ENCODE data around the gene ZBTB17.

ZBTB17 gene

GRCh38 chr1:15958793-15959192 lies 17.1 kb downstream of the ZBTB17 start:
- no peak for TF ChIP-seq CTCF (IDR thresholded peaks at IDR 0.05; ENCODE audit: low read depth, low read length)
- no peak for DNase-seq (ENCODE audit: extremely low read depth, low read depth)

- no peak for TF ChIP-seq CTCF (IDR thresholded peaks at IDR 0.05; ENCODE audit: low read depth, low read length)
Measured at GRCh38 chr1:15958111-15958510, 17.8 kb downstream of the ZBTB17 start.

GRCh38 chr1:15957221-15958095 lies 18.4 kb downstream of the ZBTB17 start:
- no peak for DNase-seq (ENCODE audit: extremely low read depth, low read depth)
- TF ChIP-seq CTCF (IDR thresholded peaks at IDR 0.05; ENCODE audit: low read depth, low read length) = peak; percentile 32

More at GRCh38 chr1:15958111-15958510, 17.8 kb downstream of the ZBTB17 start:
- DNase-seq (ENCODE audit: extremely low read depth, low read depth) = no peak

- DNase-seq (ENCODE audit: extremely low read depth, low read depth) = no peak
- TF ChIP-seq CTCF (IDR thresholded peaks at IDR 0.05; ENCODE audit: low read depth, low read length) = no peak
Measured at GRCh38 chr1:15956150-15956549, 19.8 kb downstream of the ZBTB17 start.

GRCh38 chr1:15955552-15955951 lies 20.3 kb downstream of the ZBTB17 start:
- DNase-seq (ENCODE audit: extremely low read depth, low read depth) = no peak
- no peak for TF ChIP-seq CTCF (IDR thresholded peaks at IDR 0.05; ENCODE audit: low read depth, low read length)

- no peak for DNase-seq (ENCODE audit: extremely low read depth, low read depth)
Measured at GRCh38 chr1:15954316-15954715, 21.6 kb downstream of the ZBTB17 start.

More at GRCh38 chr1:15954316-15954715, 21.6 kb downstream of the ZBTB17 start:
- TF ChIP-seq CTCF (IDR thresholded peaks at IDR 0.05; ENCODE audit: low read depth, low read length) = no peak

Data from AG09319 (cell line).